NCI-H146 (cell line): ENCODE data around the gene CELF4.

Experiments used
- DNase-seq: peaks from one replicate; lab custom pipeline; 2025; lab: John Stamatoyannopoulos, UW

The CELF4 gene

GRCh38 chr18:37442477-37442876, 123.1 kb downstream of the CELF4 start:
- no peak for DNase-seq

DNA sequence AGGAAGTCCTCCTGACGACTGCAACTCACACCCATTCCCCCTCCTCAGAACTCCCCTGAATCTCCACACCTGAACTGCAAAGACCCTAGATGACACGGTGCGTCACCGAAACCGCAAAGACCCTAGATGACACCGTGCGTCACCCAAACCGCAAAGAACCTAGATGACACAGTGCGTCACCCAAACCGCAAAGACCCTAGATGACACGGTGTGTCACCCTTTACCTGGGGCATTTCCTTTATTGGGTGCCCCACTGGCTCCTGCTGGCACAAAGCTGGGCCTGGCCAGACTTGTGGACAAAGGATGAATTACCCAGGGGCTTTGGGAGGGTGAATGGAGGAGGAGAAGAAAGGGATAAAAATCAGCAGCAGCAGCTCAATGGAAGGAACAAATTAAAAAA, 123.8 kb downstream of the CELF4 start:
- DNase-seq, result peak; percentile 12

DNA sequence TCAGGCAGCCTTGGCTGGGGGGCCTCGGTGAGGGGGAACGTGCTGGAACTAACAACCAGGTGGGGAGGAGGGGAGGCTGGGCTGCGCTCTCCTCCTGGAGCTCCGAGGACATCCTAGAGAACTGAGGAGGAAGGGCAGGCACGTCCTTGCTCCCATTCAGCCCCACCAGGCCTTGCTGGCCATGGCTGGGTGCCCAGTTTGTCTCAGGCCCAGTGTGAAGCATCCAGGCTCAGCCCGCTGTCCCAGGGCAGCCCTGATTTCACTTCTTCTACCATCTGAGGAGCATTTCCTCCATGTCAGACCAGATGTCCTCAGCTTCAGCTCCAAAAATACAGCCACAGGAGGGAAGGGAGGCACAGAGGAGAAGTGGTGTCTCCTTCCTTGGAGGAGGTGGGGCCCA, 125.4 kb downstream of the CELF4 start:
- no peak for DNase-seq

- DNase-seq, result peak; percentile 23
Measured at GRCh38 chr18:37438417-37439180, 127.0 kb downstream of the CELF4 start.

GRCh38 chr18:37435996-37436395, 129.6 kb downstream of the CELF4 start:
- no peak for DNase-seq

GRCh38 chr18:37435150-37435867, 130.3 kb downstream of the CELF4 start:
- DNase-seq, result no peak

GRCh38 chr18:37434161-37434860, 131.3 kb downstream of the CELF4 start:
- no peak for DNase-seq

DNA sequence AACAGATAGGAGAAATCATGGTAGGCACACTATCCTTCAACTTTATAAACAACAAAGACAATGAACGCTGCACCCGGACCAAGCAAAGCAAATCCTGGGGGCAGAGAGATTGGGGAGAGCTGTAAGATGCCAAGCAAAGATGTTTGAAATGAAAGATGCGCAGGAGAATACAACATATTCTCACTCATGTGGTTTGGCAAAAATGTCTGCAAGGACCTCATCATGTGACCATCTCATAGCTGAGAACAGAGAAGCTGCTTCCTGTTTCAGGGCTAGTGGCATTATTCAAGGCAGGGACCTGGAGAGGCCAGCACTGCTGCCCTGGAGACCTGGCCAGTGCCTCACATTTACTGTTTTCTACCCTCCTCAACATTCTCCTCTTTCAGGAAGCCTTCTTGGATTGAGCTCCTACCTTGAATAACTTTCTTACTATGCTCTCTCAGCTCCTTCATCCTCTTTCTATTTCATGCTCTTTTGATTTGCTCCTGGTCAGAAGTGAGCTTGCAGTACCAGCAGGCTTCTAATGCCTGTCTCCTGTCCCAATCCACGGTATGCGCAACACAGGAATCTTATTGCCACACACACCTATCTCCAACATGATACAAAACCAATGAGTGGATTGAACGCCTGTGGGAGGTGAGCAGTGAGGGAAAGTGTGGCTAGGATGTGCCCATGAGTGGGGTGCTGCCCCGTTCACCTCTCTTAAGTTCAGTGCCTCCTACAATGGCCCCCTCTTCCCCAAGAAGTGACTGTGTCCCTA, 133.0 kb downstream of the CELF4 start:
- DNase-seq, result no peak

DNA sequence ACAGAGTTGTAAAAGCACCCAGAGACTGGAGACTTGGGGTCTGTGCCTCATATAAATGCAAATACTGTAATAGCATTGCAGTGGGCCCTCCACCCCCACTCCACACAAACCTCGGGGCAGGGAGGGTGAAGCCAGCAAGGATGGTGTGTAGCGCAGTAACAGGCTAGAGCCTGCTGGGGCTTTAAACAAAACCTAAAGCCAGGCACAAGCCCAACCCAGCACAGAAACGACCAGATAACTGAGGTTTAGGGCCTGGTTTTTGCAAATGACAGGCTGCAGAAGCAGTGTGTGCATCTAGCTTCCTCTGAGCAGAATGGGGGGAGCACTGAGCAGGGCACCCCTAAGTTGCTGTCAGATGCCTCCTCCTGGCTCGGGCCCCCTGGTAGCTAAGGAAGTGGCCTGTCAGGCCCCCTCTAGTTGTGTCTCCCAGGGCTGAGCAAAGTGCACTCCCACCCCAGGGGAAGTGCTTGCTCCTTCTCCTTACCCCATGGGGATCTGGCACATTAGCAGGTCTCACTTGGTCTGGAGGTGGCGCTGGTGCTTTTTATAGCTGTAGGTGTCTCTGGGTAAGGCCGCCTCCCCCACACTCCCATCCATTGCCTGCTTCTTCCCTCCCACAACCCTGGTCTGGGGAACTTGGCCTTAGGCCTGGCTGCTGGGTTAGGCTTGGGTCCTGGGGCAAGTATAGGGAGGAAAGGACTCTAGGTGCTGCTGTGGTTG, 135.1 kb downstream of the CELF4 start:
- DNase-seq, result peak; percentile 17

- DNase-seq, result peak; percentile 30
Measured at GRCh38 chr18:37429791-37430190, 135.8 kb downstream of the CELF4 start.

GRCh38 chr18:37428288-37428974, 137.2 kb downstream of the CELF4 start:
- no peak for DNase-seq

DNA sequence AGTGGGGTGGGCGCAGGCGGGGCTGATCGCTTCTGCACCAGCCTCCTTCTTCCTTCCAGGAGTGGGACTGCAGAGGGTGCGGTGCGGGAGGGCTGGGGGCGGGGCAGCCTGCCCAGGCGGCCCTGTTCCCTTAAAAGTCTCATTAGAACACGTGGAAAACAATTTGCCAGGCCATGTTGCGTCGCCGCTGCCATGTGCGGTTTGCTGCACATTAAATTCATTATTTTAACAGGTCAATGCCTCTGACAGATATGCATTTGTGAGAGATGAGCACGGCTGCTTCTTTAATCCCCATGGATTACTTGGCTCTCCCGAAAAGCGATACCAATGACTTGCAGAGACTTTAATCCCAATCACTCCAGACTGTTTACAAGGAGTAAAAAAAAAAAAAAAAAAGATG, 139.0 kb downstream of the CELF4 start:
- no peak for DNase-seq

DNA sequence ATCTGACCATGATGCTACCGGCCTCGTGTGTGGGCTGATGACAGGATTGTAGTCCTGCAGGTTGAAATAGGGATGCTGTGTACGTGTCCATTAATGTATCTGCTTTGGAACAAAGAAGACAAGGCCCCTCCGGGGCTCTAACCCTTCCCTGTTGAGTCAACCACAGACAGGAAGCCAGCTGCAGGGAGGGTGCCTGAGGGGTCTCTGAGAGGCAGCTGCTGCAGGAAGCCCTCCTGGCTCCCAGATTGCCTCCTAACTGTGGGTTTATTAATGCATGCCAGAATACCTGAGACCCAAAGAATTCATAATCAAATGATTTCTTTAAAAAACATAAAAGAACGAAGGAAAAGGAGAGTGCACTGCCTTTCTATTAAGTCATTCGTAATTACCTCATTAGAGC, 140.4 kb downstream of the CELF4 start:
- peak; percentile 58 for DNase-seq

- DNase-seq, result no peak
Measured at GRCh38 chr18:37424507-37424906, 141.1 kb downstream of the CELF4 start.

- DNase-seq, result no peak
Measured at GRCh38 chr18:37422596-37422995, 143.0 kb downstream of the CELF4 start.

GRCh38 chr18:37422116-37422515, 143.5 kb downstream of the CELF4 start:
- peak; percentile 28 for DNase-seq

GRCh38 chr18:37421341-37422077, 144.1 kb downstream of the CELF4 start:
- no peak for DNase-seq

DNA sequence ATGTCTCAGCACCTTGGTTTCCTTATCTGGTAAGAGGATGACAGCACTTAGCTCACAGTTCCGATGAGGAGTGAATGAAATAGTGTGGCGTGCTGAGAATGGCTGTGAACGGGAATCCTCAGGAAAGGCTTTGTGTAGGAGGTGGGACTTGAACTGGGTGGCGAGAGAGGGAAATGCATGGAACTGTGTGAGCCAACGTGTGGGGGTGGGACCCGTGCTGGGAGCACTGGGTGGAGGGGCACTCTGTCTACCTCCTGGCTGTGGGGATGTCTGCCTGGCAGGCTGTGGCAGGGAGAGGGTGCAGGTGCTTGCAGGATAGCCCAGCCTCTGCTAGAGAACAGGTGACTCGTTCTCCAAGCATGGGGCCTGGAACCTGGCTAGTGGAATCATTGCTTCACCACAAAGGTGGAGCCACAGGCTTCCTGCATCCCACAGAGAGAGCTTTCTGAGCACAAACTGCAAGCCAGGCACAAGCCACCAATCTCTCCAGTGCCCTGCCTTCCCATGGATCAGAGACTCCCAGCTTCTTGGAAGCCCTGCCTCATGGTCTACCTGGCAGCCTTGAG, 145.2 kb downstream of the CELF4 start:
- no peak for DNase-seq

- no peak for DNase-seq
Measured at GRCh38 chr18:37419866-37420265, 145.7 kb downstream of the CELF4 start.

DNA sequence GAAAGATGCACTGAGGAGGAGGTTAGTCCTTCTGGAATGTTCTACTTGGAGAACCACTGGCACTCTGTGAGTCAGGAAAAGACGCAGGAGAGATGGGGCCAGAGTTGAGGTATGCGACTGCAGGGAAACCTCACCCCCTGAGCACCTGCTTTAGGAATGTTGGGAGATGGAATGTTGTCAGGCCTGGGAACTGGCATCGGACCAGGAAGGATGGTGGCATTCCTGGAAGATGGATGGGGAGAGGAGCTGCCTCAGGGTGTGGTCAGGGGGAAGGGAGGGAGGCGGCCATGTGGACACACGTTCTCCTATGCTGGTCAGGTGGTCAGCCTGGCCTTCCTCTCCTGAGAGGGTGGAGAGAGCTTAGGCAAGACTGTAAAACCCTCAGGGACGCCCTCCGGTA, 146.3 kb downstream of the CELF4 start:
- no peak for DNase-seq
